GM18868 (cell line): ENCODE measurements around the gene AFAP1.

Source experiments
- ATAC-seq: cut with Tn5 transposase; IDR thresholded peaks from one replicate; pipeline ENCODE4 v1.9.1; 2021; ENCODE audit warnings: mild to moderate bottlenecking, moderate library complexity; ENCODE audit not compliant: unreplicated experiment

AFAP1 gene

GRCh38 chr4:7806338-7807090 lies 133.1 kb downstream of the AFAP1 start:
- ATAC-seq = no peak

DNA sequence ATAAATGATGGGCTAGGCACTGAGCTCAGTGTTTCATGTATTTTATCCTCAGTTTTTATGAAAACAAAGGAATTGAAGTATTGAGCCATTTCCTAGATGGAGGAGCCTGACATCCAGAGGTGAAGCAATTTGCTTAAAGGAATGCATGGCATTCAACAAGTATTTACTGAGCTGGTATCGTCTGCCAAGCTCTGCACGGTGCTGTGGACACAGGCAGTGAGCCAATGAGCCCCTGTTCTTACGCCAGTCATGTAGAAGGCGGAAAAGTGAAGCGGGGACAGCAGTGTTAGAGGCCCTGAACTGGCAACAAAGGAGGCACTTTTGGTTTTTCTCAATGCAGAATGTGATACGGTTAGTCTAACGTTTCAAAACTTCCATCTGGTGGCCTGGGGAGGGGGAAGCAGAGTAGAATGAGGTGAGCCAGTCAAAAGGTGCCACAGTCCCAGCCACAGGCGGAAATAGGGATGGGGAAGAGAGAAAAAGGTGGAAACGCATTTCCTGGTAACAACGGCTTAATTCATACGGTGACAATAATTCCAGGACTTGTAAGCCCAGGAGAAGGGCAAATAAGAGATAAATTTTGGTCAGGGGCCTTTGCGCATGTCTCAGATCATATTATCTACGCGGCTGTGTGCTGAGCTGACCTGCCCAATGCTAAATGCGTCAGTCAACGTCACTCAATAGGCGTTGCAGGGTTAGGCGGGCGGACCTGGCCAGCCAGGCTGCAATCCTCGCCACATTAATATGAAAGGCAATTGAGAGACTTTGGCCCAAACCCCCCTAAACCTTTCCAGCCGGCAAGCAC lies 133.9 kb downstream of the AFAP1 start:
- ATAC-seq = no peak

GRCh38 chr4:7804756-7805385 lies 134.8 kb downstream of the AFAP1 start:
- no peak for ATAC-seq

DNA sequence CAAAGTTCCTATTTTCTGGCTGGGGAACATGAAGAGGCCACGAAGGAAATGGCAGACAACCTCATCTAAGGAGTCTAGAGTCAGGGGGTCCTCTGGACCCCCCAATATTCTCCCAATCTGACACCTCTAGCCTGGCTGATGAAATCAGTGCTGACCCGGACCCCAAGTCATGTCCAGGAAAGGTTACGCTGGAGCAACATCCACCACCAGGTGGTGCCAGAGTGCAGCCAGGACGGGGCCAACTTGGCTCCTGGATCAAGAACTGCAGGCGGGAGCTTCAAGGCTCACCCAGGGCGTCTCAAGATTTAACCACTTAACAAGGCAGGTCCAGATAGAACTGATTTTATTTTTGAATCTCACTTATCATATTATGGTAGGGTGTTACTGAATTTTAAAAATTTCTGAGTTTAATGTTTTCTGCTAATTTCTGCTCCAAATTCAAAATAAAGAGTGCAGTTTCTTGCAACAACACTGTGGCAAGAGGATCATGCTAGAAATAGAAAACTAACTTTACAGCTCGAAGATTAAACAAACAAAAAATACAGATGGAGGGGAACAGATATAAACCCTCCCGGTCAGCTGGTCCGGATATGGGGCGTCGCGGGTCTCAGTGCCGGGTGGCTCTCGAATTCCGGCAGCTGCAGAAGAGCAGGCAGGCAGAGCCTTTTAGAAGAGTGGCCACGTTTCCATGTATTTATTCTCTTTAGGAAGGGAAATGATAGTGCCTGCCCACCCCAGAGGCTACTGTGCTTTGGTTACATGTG lies 135.5 kb downstream of the AFAP1 start:
- no peak for ATAC-seq

DNA sequence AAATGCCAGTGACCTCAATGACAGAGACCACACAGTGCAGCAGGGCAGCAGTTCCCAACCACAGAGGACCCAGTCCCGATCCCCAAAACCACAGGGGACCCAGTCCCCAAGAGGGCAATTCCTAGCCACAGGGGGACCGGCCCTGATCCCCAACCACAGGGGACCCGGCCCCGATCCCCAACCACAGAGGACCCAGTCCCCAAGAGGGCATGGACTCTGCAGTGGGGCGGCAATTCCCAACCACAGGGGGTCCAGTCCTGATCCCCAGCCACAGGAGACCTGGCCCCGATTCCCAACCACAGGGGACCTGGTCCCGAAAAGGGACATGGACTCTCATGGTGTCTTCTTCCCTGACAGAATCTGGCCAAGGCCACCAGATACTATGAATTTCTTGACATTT lies 136.3 kb downstream of the AFAP1 start:
- ATAC-seq = no peak

DNA sequence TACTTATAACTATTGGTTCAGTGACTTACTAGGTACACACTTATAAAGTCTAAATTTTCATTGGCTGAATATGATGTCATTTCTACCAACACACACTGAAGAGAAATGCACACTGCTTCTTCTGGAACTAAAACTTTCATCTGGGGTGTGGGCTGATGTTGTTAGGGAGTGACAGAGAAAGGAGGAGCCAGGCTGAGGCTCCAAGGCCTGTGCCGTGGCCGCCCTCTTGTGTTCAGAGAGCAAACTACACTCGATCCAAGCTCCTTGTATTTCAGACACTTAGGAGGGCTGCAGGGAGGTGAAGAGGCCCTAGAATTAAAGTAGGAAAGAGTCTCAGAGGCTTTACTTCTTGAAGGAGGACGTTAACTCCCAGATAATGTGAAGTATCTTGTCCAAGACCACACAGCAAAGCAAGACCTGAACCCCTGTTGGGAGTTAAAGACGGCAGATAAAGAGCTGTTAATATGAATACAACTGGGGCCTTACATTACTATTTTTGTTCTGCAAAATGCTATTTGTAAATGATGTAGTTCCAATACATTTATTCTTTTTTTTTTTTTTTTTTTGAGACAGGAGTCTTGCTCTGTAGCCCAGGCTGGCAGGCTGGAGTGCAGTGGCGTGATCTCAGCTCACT lies 137.5 kb downstream of the AFAP1 start:
- ATAC-seq = peak; percentile 94

DNA sequence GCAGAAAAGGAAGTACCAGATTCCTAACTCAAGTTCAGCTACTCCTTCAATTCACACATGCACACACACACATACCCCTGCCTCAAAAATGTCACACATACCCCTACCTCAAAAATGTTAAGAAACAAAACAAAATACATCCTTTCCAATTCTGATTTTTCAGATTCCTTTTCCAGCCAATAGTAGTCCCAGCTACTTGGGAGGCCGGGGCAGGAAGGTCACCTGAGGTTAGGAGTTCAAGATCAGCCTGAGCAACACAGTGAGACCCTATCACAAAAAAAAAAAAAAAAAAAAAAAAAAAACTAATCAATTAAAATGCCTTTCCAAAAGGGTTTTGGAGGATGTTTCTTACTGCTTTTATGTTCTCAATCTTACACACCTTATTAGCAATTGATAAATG lies 138.0 kb downstream of the AFAP1 start:
- ATAC-seq = no peak

- no peak for ATAC-seq
Observed at GRCh38 chr4:7801001-7801400, 138.7 kb downstream of the AFAP1 start.

GRCh38 chr4:7800410-7800809 lies 139.3 kb downstream of the AFAP1 start:
- ATAC-seq = no peak

DNA sequence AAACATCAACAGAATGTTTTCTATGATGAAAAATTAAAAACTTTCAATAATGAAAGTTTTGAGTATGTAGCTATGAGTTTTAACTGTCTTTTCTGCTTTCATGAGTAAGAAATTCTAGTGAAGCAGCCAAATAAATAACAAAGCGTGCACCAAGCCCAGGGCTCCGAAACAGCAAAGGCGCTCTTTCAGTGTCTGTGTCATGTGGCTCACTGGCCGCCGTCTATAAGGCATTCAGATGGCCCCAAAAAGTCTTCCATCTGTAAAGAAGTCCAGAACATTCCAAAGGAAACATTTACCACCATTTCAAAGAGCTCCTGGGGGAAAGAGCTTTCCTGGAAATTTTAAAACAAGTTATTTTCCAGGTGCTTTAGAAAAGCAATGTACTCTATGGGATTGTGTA lies 139.9 kb downstream of the AFAP1 start:
- ATAC-seq = no peak

- no peak for ATAC-seq
Observed at GRCh38 chr4:7799306-7799705, 140.4 kb downstream of the AFAP1 start.

DNA sequence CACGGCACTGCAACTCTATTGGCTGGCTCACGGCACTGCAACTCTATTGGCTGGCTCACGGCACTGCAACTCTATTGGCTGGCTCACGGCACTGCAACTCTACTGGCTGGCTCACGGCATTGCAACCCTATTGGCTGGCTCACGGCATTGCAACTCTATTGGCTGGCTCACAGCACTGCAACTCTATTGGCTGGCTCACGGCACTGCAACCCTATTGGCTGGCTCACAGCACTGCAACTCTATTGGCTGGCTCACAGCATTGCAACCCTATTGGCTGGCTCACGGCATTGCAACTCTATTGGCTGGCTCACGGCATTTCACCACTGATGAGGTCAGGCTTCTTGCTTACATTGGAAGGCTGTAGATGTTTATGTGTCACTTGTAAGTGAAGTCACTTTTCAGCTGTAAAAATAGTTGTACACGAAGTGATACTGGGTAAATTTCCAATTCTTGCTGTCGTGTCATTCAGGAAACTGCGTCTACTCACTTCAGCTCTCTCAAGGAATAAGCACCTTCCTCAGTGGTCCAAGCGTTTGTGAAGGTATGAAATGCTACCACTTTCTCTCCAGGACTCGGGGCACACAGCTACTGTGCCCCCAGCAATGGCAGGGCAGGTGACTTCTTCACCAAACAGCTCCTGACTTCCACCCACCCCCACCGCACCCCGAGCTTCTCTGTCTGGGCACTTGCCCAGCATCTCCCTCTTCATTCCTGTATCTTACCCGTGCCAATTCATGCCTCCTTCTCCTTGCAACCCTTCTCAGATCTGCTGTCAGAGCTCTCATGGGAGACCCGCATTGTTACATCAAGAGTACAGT lies 141.3 kb downstream of the AFAP1 start:
- no peak for ATAC-seq

GRCh38 chr4:7797330-7797729 lies 142.3 kb downstream of the AFAP1 start:
- ATAC-seq = no peak

DNA sequence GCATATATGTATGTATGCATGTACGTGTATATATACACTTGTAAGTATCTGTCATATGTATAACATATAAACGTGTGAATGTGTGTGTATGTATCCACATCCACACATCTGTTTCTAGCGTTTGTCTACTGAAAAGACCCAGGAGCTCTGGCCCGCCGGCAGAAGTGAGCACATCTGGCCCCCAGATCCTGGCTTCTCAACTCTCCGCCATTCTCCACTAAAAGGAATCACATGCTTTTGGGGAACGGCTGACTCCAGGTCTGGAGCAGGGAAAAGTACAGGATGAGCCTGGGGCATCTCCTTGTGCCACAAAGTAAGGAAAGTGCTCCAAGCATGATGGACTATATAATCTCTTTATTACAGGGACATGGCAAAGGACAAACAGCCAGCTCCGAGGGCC lies 143.7 kb downstream of the AFAP1 start:
- ATAC-seq = no peak

- ATAC-seq = no peak
Observed at GRCh38 chr4:7793186-7793585, 146.5 kb downstream of the AFAP1 start.

DNA sequence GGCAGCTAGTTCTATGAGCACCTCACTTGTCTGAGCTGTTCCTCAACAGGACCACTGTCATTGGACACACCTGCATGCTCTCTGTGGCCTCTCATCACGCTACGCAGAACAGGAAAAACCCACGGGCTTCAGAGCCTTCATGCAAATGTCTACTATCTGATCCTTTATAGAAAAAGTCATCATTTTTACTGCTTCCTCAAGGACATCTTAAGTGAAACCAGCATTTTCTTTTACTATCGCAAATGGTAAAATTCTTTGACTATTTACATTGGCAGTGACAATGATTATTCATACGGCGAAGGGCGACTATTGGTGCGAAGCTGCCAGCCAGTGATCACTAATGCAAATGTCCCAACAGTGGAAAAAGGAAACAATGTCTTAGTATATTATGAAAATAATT lies 147.0 kb downstream of the AFAP1 start:
- ATAC-seq = no peak

DNA sequence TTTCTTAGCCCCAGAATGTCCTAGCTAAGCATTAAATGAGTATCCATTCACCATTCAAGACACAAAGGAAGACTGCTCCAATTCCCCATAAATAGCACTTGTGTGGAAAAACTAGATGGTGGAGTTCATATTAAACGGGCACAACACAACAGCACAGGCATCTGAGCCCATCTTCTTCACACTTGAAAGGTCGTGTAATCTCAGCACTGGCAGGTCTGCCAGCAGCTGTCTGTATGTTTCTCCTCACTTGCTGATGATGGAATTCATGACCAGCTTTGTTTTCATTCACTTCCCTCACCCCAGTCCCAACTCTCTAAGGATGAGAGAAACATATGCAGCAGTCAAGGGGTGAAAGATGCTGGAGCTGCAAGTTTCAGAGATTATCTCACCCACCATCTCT lies 148.7 kb downstream of the AFAP1 start:
- ATAC-seq = no peak

- no peak for ATAC-seq
Observed at GRCh38 chr4:7790023-7790422, 149.6 kb downstream of the AFAP1 start.

GRCh38 chr4:7788694-7789425 lies 150.8 kb downstream of the AFAP1 start:
- no peak for ATAC-seq
